ENCODE measurements around the gene MEIS2. TPM values are rescaled to one million over a fixed set of nuclear protein-coding genes. Genes with fewer than 3 reads are reported as not detected.

Gene MEIS2
- total RNA-seq, 1 donor from 2014 or later, result 6.7 TPM

- Histone ChIP-seq H3K36me3 (ENCODE audit: control insufficient read depth, insufficient read depth, low read length) (no peaks in the 10 kb centered on the region), H3K4me3 (ENCODE audit: low read depth, low read length) (no peak overlapping the region), H3K27me3 (ENCODE audit: control insufficient read depth, insufficient read depth, low read length) (no peaks in the 10 kb centered on the region)
- TF ChIP-seq CTCF (IDR thresholded peaks at IDR 0.05; ENCODE audit: insufficient read depth, low read length, poor library complexity, severe bottlenecking), result no peak
- DNase-seq (ENCODE audit: low read depth), result no peak
Observed at GRCh38 chr15:37038716-37039106, 61.6 kb downstream of the MEIS2 start.

GRCh38 chr15:37037850-37038715 is 62.3 kb downstream of the MEIS2 start:
- DNase-seq (ENCODE audit: low read depth), result no peak
- H3K4me3 ChIP-seq (ENCODE audit: low read depth, low read length), result no peak overlapping the region
- no peaks in the 10 kb centered on the region for H3K36me3 ChIP-seq (ENCODE audit: control insufficient read depth, insufficient read depth, low read length)
- no peak for TF ChIP-seq CTCF (IDR thresholded peaks at IDR 0.05; ENCODE audit: insufficient read depth, low read length, poor library complexity, severe bottlenecking)
- H3K27me3 ChIP-seq (ENCODE audit: control insufficient read depth, insufficient read depth, low read length), result no peaks in the 10 kb centered on the region

GRCh38 chr15:37037071-37037655 is 63.2 kb downstream of the MEIS2 start:
- Histone ChIP-seq H3K27me3 (ENCODE audit: control insufficient read depth, insufficient read depth, low read length) (no peaks in the 10 kb centered on the region), H3K36me3 (ENCODE audit: control insufficient read depth, insufficient read depth, low read length) (no peaks in the 10 kb centered on the region), H3K4me3 (ENCODE audit: low read depth, low read length) (no peak overlapping the region)
- TF ChIP-seq CTCF (IDR thresholded peaks at IDR 0.05; ENCODE audit: insufficient read depth, low read length, poor library complexity, severe bottlenecking), result no peak
- DNase-seq (ENCODE audit: low read depth), result no peak

- no peaks in the 10 kb centered on the region for H3K27me3 ChIP-seq (ENCODE audit: control insufficient read depth, insufficient read depth, low read length)
- DNase-seq (ENCODE audit: low read depth), result no peak
- no peak for TF ChIP-seq CTCF (IDR thresholded peaks at IDR 0.05; ENCODE audit: insufficient read depth, low read length, poor library complexity, severe bottlenecking)
- no peaks in the 10 kb centered on the region for H3K36me3 ChIP-seq (ENCODE audit: control insufficient read depth, insufficient read depth, low read length)
- no peak overlapping the region for H3K4me3 ChIP-seq (ENCODE audit: low read depth, low read length)
Observed at GRCh38 chr15:37034835-37035748, 65.3 kb downstream of the MEIS2 start.

- Histone ChIP-seq H3K4me3 (ENCODE audit: low read depth, low read length) (no peak overlapping the region), H3K36me3 (ENCODE audit: control insufficient read depth, insufficient read depth, low read length) (no peaks in the 10 kb centered on the region), H3K27me3 (ENCODE audit: control insufficient read depth, insufficient read depth, low read length) (no peaks in the 10 kb centered on the region)
- DNase-seq (ENCODE audit: low read depth), result no peak
- no peak for TF ChIP-seq CTCF (IDR thresholded peaks at IDR 0.05; ENCODE audit: insufficient read depth, low read length, poor library complexity, severe bottlenecking)
Observed at GRCh38 chr15:37034392-37034791, 66.0 kb downstream of the MEIS2 start.

Data from kidney epithelial cell (primary cell).